BLaER1 (cell line): ENCODE data around the gene UPK2.

Experiments
- H3K27ac ChIP-seq: shearing (Covaris generic); formaldehyde crosslinking; 2 replicates; pipeline ENCODE4 v1.8.1; 2022
- H3K27me3 ChIP-seq: shearing (Covaris generic); formaldehyde crosslinking; 2 replicates; pipeline ENCODE4 v1.8.1; 2022
- H3K36me3 ChIP-seq: shearing (Covaris generic); formaldehyde crosslinking; 2 replicates; pipeline ENCODE4 v1.8.1; 2022
- H3K4me1 ChIP-seq: shearing (Covaris generic); formaldehyde crosslinking; 2 replicates; pipeline ENCODE4 v1.8.1; 2022
- H3K4me2 ChIP-seq: shearing (Covaris generic); formaldehyde crosslinking; 2 replicates; pipeline ENCODE4 v1.8.1; 2022
- H3K4me3 ChIP-seq: shearing (Covaris generic); formaldehyde crosslinking; 2 replicates; pipeline ENCODE4 v1.8.1; 2022
- H3K9ac ChIP-seq: shearing (Covaris generic); formaldehyde crosslinking; 2 replicates; pipeline ENCODE4 v1.8.1; 2022
- H3K9me3 ChIP-seq: shearing (Covaris generic); formaldehyde crosslinking; 2 replicates; pipeline ENCODE4 v1.8.1; 2022
- H4K20me1 ChIP-seq: shearing (Covaris generic); formaldehyde crosslinking; 2 replicates; pipeline ENCODE4 v1.8.1; 2022
- Cebpa-rat ChIP-seq: shearing (Covaris generic); IDR thresholded peaks from 2 replicates; pipeline ENCODE4 v1.8.1; 2022

Gene UPK2

DNA sequence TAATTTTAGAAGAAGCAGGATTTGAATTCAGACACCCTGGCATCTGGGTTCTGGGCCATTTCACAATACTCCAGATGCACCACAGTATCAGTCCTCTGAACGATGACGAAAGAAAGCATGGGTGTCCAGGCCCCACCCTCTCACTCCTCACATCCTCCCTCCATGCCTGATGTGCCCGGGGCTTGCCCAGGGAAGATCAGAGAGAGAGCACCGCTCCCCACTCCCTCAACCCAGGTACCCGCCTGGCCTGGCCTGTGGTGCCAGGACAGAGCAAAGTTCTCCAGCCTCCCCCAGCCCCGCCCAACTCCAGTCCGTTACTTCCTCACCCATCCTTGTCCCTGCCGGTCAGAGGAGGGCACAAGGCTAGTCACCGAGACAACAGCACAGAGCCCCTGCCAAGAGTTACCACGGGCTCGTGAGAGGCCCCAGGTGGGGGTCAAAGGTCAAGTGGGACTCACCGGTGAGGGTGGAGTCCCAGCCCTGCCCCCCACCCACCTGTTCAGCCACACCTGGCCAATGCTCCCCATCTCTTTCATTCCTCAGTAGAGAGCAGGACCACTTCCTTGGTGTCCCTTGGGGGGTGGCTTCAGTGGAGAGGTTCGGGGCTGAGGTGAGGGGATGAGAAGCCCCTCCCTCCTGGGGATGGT is 38.5 kb upstream of the UPK2 start:
- H3K4me1 ChIP-seq = peaks cover 97% of the 10 kb centered on the region
- H3K27me3 ChIP-seq = no peaks in the 10 kb centered on the region
- peak overlapping the region; percentile 92 for H3K27ac ChIP-seq
- H4K20me1 ChIP-seq = peaks cover 35% of the 10 kb centered on the region
- TF ChIP-seq Cebpa-rat = peak; percentile 93
- no peaks in the 10 kb centered on the region for H3K9me3 ChIP-seq
- no peaks in the 10 kb centered on the region for H3K36me3 ChIP-seq
- H3K4me2 ChIP-seq = peak overlapping the region; percentile 99
- H3K4me3 ChIP-seq = peak overlapping the region; percentile 48
- H3K9ac ChIP-seq = peak overlapping the region; percentile 60

DNA sequence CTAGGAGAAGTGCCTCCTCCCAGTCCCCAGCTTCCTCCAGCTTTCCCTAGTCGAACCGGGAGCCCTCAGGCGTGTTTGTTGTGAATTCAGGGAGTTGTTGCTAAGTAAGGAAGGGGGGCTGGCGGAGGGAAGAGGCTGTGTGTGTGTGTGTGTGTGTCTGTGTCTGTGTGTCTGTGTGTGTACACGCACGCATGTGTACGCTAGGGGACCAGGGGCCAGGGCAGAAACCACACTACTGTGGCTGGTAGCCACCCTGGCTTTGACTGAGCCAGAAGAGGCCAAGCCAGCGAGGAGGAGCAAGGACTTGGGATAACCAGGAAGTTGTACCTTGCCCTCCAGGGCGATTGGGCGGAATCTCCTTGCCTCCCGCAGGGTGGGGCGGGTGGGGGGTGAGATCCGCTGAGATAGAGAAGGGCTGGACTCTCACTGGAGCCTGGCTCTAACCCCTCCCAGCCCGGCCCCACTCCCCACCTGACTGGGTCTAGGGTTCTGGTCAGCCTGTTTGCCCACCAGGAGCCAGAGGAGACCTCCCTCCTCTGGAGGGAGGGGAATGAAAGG is 37.9 kb upstream of the UPK2 start:
- Histone ChIP-seq H3K9ac (peak overlapping the region; percentile 77), H3K36me3 (no peaks in the 10 kb centered on the region), H4K20me1 (peaks cover 41% of the 10 kb centered on the region), H3K4me1 (peaks cover 97% of the 10 kb centered on the region), H3K27me3 (no peaks in the 10 kb centered on the region), H3K27ac (peak overlapping the region; percentile 92), H3K4me2 (peak overlapping the region; percentile 99), H3K9me3 (no peaks in the 10 kb centered on the region), H3K4me3 (peak overlapping the region; percentile 53)
- TF ChIP-seq Cebpa-rat = no peak

DNA sequence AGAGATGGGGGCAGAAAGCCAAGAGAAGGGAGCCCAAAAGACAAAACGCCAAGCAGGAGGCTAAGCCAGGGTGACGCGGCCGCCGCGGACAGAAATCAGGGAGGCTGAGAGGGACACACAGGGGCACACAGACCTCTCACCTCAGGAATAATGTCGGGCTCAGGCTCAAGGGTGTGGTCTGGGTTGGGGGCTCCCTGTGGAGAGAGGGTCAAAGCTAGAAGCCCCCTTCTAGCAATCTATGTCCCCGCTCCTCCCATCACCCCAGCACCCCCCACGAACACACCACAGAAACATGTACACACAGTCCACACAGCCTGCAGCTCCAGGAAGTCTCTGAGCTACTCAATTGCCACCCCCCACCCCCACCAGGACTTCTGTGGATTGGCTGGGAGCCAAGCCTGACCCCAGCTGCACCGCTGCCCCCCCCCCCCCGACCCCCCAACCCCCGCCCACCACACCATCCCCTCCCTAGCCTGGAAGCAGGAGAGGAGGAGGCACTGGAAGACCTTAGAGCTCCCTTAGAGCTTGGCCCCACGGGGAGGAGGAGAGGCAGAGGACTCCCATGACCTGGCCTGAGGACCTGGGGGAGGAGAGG is 37.3 kb upstream of the UPK2 start:
- Histone ChIP-seq H3K27ac (peak overlapping the region; percentile 92), H3K9ac (peak overlapping the region; percentile 77), H3K36me3 (no peaks in the 10 kb centered on the region), H3K4me1 (peaks cover 99% of the 10 kb centered on the region), H3K4me3 (peak overlapping the region; percentile 53), H4K20me1 (peaks cover 47% of the 10 kb centered on the region), H3K27me3 (no peaks in the 10 kb centered on the region), H3K9me3 (no peaks in the 10 kb centered on the region), H3K4me2 (peak overlapping the region; percentile 99)
- TF ChIP-seq Cebpa-rat = no peak

DNA sequence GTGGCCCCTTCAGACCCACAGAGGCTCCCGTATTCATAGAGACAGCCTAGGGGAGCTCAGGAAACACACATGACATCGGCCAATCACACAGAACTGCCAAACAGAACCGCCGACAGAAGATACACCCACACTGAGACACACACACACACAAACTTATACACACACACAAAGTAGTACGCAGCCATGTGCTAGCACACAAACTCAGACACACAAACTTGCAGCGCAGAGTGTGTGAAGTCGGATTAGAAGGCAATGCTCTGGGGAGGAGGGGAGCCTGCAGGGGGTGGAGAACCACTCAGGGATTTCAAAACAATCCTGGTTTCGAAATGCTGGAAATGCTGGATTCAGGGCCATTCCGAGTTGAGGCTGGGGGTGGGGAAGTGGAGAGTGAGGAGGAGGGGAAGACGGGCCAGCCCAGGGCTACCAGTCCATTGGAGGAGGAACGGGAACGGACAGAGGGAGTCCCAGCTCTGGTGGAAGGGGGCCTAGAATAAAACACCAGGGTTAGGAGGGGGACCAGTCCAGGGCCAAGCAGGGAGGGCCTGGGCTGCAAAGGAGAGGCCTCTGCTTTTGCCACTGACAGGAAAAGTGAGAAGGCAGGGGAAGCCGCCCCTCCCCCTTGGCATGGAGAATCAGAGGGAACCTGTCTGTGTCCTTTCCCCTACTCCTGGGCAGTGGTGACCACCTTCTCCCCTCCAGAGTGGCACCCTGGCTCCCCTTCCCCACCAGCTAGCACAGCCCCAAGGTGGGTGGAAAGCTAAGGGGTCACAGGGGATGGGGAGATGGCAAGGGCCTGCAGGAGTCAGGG is 34.8 kb upstream of the UPK2 start:
- H3K9ac ChIP-seq = peak overlapping the region; percentile 95
- no peaks in the 10 kb centered on the region for H3K27me3 ChIP-seq
- TF ChIP-seq Cebpa-rat = no peak
- no peaks in the 10 kb centered on the region for H3K36me3 ChIP-seq
- peak overlapping the region; percentile 99 for H3K4me2 ChIP-seq
- peaks cover 84% of the 10 kb centered on the region for H3K4me1 ChIP-seq
- peak overlapping the region; percentile 90 for H3K27ac ChIP-seq
- peak overlapping the region; percentile 99 for H3K4me3 ChIP-seq
- peaks cover 62% of the 10 kb centered on the region for H4K20me1 ChIP-seq
- no peaks in the 10 kb centered on the region for H3K9me3 ChIP-seq

DNA sequence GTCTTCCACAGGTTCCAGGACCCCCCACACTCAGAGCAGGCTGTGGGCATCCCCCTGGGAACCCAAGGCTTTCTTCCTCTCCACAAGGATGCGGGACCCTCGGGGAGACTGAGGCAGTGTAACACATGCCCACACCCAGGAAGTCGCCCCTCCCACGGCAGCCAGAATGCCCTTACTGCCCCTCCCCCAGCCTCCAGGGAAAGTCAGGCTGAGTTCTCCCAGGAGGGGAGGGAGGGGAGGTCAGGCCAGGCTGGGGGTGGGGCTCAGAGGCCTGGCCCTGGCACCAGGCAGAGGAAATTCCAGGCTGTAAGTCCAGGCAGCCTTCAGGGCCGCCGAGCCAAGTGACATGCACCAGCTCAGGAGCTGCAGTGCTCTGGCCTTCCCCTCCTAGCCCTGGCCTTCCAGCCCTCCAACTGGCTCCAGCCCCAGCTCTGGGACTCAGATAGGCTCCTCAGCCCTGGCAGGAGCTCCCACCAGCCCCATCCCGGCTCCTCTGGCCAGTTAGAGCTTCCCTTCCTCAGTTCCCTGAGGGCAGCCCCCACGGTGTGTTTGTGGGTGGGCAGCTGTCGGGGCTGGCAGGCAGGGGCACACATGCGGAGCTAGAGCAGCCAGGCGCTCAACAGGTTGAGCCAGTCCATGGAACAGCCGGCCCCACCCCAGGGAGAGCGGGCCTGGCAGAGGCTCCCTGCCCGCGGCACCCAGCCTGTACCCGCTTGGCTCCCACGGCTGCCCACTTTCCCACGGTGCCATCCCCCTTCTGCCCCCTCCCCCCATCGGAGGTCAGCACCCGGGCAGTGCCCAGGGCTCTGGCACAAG is 34.0 kb upstream of the UPK2 start:
- H3K27ac ChIP-seq = peak overlapping the region; percentile 90
- no peaks in the 10 kb centered on the region for H3K36me3 ChIP-seq
- peaks cover 84% of the 10 kb centered on the region for H3K4me1 ChIP-seq
- peaks cover 62% of the 10 kb centered on the region for H4K20me1 ChIP-seq
- peak overlapping the region; percentile 99 for H3K4me3 ChIP-seq
- no peaks in the 10 kb centered on the region for H3K27me3 ChIP-seq
- H3K9me3 ChIP-seq = no peaks in the 10 kb centered on the region
- peak overlapping the region; percentile 99 for H3K4me2 ChIP-seq
- peak overlapping the region; percentile 95 for H3K9ac ChIP-seq
- no peak for TF ChIP-seq Cebpa-rat

DNA sequence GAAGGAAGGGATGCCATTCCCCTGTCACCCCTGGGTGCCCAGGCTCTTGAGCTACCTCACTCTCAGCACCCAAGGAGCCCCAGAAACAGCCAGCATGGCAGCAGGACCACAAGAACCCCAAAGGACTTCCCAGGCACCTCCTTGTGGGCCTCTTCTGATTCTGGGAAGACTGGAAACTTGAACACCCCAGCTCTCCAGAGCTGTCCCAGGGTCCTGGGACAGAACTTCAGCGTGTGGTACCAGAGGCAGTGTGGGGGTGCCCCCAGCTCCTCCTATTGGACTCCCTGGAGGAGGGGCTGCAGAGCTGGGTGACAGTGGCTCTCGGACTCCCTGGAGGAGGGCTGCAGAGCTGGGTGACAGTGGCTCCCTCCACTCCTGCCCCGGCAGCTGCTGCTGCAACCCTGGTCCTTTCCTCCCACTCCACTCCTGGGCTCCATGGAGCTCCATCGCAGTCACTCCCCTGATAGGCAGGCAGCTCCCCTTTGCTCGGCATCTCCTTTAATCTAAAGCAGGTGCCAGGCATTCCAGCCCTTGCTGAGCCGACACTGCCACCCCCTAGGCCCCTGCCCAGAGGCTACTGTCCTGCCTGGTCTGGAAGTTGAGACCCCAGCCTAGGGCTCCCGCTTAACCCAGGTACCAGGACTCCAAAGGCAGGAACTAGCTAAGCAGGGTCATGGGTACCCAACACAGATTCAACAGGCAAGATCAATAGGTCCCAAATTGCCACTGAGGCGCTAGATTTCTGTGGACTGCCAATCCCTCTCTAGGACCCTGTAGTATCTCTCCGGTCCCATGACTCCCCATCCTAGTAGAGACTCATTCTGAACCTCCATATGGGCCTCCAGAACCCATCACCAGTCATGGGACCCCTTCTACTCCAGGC is 33.1 kb upstream of the UPK2 start:
- no peaks in the 10 kb centered on the region for H3K27me3 ChIP-seq
- H3K4me2 ChIP-seq = peak overlapping the region; percentile 99
- peak overlapping the region; percentile 90 for H3K27ac ChIP-seq
- TF ChIP-seq Cebpa-rat = no peak
- H4K20me1 ChIP-seq = peaks cover 62% of the 10 kb centered on the region
- peaks cover 84% of the 10 kb centered on the region for H3K4me1 ChIP-seq
- H3K4me3 ChIP-seq = peak overlapping the region; percentile 99
- H3K9me3 ChIP-seq = no peaks in the 10 kb centered on the region
- H3K36me3 ChIP-seq = no peaks in the 10 kb centered on the region
- H3K9ac ChIP-seq = peak overlapping the region; percentile 95

DNA sequence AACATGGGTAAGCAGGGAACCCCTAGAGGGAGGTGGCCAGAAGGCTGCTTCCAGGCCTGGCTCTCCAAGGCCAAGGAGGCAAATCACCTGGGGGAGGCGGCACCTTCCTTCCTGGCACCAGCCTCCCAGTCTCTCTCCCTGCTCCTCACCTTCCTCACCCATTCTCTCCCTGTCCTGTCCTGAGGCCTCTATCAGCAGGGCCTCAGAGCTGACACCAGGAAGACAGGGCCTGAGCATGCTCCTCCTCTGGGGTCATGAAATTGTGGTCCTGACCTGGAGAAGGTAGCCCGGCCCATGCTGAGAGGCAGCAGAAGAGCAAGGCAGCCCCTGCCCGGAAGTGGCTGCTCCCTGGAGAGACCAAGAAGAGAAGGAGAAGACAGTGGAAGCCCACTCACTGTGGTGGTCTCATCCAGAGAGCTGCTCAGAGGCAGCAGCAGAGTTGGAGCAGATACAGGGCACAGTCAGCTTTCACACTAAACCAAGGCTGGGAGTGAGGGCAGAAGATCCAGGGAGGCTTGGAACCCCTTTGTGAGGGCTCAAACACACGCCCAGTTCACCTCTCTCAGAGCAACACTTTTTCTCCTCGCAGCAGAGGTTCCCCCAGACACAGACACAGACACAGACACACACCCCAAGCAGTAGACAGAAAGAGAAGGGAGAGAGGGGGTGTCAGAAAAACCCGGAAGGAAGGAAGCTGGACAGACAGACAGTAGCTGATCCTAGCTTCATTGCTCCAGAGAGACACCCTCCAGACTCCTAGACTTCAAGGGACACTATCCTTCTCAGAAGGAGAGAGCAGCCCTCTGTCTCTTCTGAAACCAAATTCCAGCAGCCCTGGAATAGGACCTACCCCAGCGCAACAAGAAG is 32.1 kb upstream of the UPK2 start:
- Histone ChIP-seq H3K9me3 (no peaks in the 10 kb centered on the region), H4K20me1 (peaks cover 62% of the 10 kb centered on the region), H3K9ac (peak overlapping the region; percentile 95), H3K27ac (peak overlapping the region; percentile 90), H3K4me3 (peak overlapping the region; percentile 99), H3K4me2 (peak overlapping the region; percentile 99), H3K27me3 (no peaks in the 10 kb centered on the region), H3K36me3 (no peaks in the 10 kb centered on the region), H3K4me1 (peaks cover 76% of the 10 kb centered on the region)
- TF ChIP-seq Cebpa-rat = no peak
